Spleen (tissue), 7 donors: ENCODE data around the gene NAMPT.

Experiments
- CTCF ChIP-seq, 11 experiments: fragments of 200-600 bp in 7 of 11; fragments of 450-650 bp in 4 of 11; sonication (generic) in 4 of 11; IDR thresholded peaks in 8 of 11; conservative IDR thresholded peaks in 3 of 11; 1 replicate in 7 of 11; 2 replicates in 4 of 11; pipeline versions ENCODE4 v1.4.0 to v1.8.0; 2016 to 2021; ENCODE audit warnings: antibody characterized with exemption in 11 of 11, inconsistent platforms in 4 of 11, mild to moderate bottlenecking in 1 of 11
- POLR2A ChIP-seq, 3 donors: fragments of 450-650 bp; IDR thresholded peaks; one replicate each; pipeline ENCODE4 v1.5.1; 2017; ENCODE audit warnings: antibody characterized with exemption in 3 of 3, mild to moderate bottlenecking in 1 of 3
- POLR2AphosphoS5 ChIP-seq, 3 donors: sonication (generic); formaldehyde crosslinking; IDR thresholded peaks; one replicate each; pipeline ENCODE4 v1.5.1; 2017; ENCODE audit warnings: antibody characterized with exemption in 3 of 3
- donor health status: DM: no; HTN: no; CAD: no; lungs with moderate emphysema.
- donor health status: DM: no; HTN: no; CAD: no.
- donor health status: DM: no; HTN: no; CAD: no.

- TF ChIP-seq POLR2AphosphoS5 (IDR thresholded peaks at IDR 0.05) (no peak), CTCF (IDR thresholded peaks at IDR 0.05 in 8 of 11, conservative IDR thresholded peaks at IDR 0.05 in 3 of 11) (no peak), POLR2A (IDR thresholded peaks at IDR 0.05) (no peak)
Observed at GRCh38 chr7:106313966-106314365, 29.2 kb upstream of the NAMPT start.
